HepG2 (cell line): ENCODE data around the gene CREB3. TPM values are rescaled to one million over a fixed set of nuclear protein-coding genes. Genes with fewer than 3 reads are reported as not detected.

Source experiments
- DPF2 ChIP-seq: sonication (generic); formaldehyde crosslinking; IDR thresholded peaks from 2 replicates; pipeline ENCODE4 v1.4.0; 2020; ENCODE audit warnings: mild to moderate bottlenecking, low read depth, missing genetic modification reagents, borderline replicate concordance
- HOXA3 ChIP-seq: sonication (generic); formaldehyde crosslinking; IDR thresholded peaks from 2 replicates; pipeline ENCODE4 v1.5.0; 2020; ENCODE audit warnings: missing genetic modification reagents
- MTA1 ChIP-seq: sonication (generic); formaldehyde crosslinking; IDR thresholded peaks from 2 replicates; pipeline ENCODE4 v1.4.0; 2020; ENCODE audit warnings: missing genetic modification reagents, mild to moderate bottlenecking, borderline replicate concordance
- SP2 ChIP-seq: sonication (generic); formaldehyde crosslinking; IDR thresholded peaks from 2 replicates; pipeline ENCODE4 v1.5.1; 2020; ENCODE audit warnings: mild to moderate bottlenecking, missing genetic modification reagents
- YEATS4 ChIP-seq: sonication (generic); formaldehyde crosslinking; IDR thresholded peaks from 2 replicates; pipeline ENCODE4 v1.4.0; 2020; ENCODE audit warnings: missing genetic modification reagents, borderline replicate concordance
- ZMYM2 ChIP-seq: sonication (generic); formaldehyde crosslinking; IDR thresholded peaks from 2 replicates; pipeline ENCODE4 v1.8.0; 2022; ENCODE audit warnings: mild to moderate bottlenecking, missing genetic modification reagents
- ZNF24 ChIP-seq: fragments of 450-650 bp; IDR thresholded peaks from 2 replicates; pipeline ENCODE4 v1.6.1; 2017; ENCODE audit warnings: antibody characterized with exemption, mild to moderate bottlenecking
- ZNF496 ChIP-seq: sonication (generic); formaldehyde crosslinking; IDR thresholded peaks from 2 replicates; pipeline ENCODE4 v1.8.1; 2023; ENCODE audit warnings: mild to moderate bottlenecking, moderate library complexity, missing genetic modification reagents; ENCODE audit not compliant: insufficient replicate concordance
- ZNF776 ChIP-seq: sonication (generic); formaldehyde crosslinking; IDR thresholded peaks from 2 replicates; pipeline ENCODE4 v1.4.0; 2020; ENCODE audit warnings: mild to moderate bottlenecking, missing genetic modification reagents
- polyA plus RNA-seq, 8 experiments: library from polyadenylated mRNA; depleted of rRNA in 3 of 8; stranded (reverse) in 7 of 8; unstranded in 1 of 8; fragments of >200 nt; fragmentation: Illumina TruSeq in 4 of 8; extraction: Trizol in 4 of 8; gene quantifications; 2 replicates each; pipeline versions ENCODE4 v1.2.1 to v1.2.3, GENCODE V29; 2011 to 2016; ENCODE audit warnings: low read depth in 4 of 8, missing spikeins in 1 of 8, mixed read lengths in 1 of 8; ENCODE audit not compliant: insufficient read depth in 1 of 8
- total RNA-seq, 5 experiments: library from RNA; depleted of rRNA; stranded (reverse); fragments of >200 nt; fragmentation: Illumina TruSeq; extraction: Trizol; gene quantifications; 2 replicates each; pipeline ENCODE4 v1.2.3, GENCODE V29; 2016; ENCODE audit warnings: low read depth in 1 of 5
- TF ChIP-seq, protein P1 (sequence below), 2 experiments: fragments of 450-650 bp in 1 of 2; sonication (generic) in 1 of 2; formaldehyde crosslinking in 1 of 2; IDR thresholded peaks; 2 replicates each; pipeline versions ENCODE4 v1.6.1 to v1.8.0; 2016 to 2022; ENCODE audit warnings: antibody characterized with exemption in 1 of 2, mild to moderate bottlenecking in 1 of 2, missing genetic modification reagents in 1 of 2
- TF ChIP-seq, protein P2 (sequence below): sonication (generic); formaldehyde crosslinking; IDR thresholded peaks from 2 replicates; pipeline ENCODE4 v1.4.0; 2020; ENCODE audit warnings: missing genetic modification reagents, mild to moderate bottlenecking, borderline replicate concordance
- TF ChIP-seq, protein P3 (sequence below): sonication (generic); formaldehyde crosslinking; IDR thresholded peaks from 2 replicates; pipeline ENCODE4 v1.5.0; 2020; ENCODE audit warnings: missing genetic modification reagents

Gene CREB3
- total and polyA plus RNA-seq, 2 of the 13 experiments (the other 11 are each of a cell fraction or from before 2014, with no cell fraction given) = 11.1 to 34.2 TPM

DNA sequence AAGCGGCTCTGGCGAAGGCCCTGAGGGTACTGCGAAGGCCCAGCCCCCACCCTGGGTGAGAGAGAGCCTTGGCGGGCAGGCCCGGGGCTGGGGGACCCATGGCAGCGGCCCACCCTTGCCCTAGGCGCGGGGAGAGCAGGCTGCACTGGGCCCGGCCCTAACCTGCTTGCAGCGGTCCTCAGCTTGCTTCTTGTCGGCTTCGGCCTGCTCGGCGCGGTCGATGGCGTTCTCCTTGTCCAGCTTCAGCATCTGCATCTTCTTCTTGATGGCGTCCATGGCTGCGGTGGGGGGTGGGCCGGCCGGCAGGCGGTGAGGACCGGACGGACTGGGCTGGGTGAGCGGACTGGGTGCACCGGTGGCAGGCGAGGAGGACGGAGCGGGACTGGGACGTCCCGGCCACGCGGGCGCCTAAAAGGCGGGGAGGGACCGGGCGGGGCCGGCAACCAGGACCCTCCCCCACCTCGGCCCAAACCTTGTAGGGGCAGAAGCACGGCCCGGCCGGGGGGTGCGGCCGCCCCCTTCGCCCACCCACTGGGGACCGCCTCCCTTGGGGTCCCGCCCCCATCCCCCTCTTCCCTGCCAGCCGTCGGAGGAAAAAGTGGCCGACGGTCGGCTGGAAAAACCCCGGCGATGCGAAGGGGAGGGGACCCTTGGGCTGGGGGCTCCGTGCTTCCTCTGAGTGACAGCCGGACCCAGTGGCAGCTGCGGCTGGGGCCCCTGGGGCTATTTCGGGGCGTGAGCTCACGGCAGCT is 42.7 kb upstream of the CREB3 start, which contains the start of gene TPM2 (continued):
- TF ChIP-seq ZMYM2 = no peak
- TF ChIP-seq DPF2 (CRISPR knock-in tag) = no peak
- TF ChIP-seq YEATS4 (CRISPR knock-in tag) = no peak
- 0 out of 2 replicates have a peak, but pooled peaks have one; percentile 14 for TF ChIP-seq HOXA3 (CRISPR knock-in tag)
- TF ChIP-seq, protein P1, sequence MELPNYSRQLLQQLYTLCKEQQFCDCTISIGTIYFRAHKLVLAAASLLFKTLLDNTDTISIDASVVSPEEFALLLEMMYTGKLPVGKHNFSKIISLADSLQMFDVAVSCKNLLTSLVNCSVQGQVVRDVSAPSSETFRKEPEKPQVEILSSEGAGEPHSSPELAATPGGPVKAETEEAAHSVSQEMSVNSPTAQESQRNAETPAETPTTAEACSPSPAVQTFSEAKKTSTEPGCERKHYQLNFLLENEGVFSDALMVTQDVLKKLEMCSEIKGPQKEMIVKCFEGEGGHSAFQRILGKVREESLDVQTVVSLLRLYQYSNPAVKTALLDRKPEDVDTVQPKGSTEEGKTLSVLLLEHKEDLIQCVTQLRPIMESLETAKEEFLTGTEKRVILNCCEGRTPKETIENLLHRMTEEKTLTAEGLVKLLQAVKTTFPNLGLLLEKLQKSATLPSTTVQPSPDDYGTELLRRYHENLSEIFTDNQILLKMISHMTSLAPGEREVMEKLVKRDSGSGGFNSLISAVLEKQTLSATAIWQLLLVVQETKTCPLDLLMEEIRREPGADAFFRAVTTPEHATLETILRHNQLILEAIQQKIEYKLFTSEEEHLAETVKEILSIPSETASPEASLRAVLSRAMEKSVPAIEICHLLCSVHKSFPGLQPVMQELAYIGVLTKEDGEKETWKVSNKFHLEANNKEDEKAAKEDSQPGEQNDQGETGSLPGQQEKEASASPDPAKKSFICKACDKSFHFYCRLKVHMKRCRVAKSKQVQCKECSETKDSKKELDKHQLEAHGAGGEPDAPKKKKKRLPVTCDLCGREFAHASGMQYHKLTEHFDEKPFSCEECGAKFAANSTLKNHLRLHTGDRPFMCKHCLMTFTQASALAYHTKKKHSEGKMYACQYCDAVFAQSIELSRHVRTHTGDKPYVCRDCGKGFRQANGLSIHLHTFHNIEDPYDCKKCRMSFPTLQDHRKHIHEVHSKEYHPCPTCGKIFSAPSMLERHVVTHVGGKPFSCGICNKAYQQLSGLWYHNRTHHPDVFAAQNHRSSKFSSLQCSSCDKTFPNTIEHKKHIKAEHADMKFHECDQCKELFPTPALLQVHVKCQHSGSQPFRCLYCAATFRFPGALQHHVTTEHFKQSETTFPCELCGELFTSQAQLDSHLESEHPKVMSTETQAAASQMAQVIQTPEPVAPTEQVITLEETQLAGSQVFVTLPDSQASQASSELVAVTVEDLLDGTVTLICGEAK (IDR thresholded peaks at IDR 0.05) = no peak
- TF ChIP-seq, protein P1 (CRISPR knock-in tag; IDR thresholded peaks at IDR 0.05) = no peak
- 0 out of 2 replicates have a peak, but pooled peaks have one; percentile 16 for TF ChIP-seq SP2 (CRISPR knock-in tag)
- TF ChIP-seq ZNF776 (CRISPR knock-in tag) = no peak
- TF ChIP-seq, protein P2, sequence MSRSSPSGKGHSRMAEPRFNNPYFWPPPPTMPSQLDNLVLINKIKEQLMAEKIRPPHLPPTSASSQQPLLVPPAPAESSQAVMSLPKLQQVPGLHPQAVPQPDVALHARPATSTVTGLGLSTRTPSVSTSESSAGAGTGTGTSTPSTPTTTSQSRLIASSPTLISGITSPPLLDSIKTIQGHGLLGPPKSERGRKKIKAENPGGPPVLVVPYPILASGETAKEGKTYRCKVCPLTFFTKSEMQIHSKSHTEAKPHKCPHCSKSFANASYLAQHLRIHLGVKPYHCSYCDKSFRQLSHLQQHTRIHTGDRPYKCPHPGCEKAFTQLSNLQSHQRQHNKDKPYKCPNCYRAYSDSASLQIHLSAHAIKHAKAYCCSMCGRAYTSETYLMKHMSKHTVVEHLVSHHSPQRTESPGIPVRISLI (CRISPR knock-in tag) = no peak
- 0 out of 2 replicates have a peak, but pooled peaks have one; percentile 7 for TF ChIP-seq MTA1 (CRISPR knock-in tag)
- no peak for TF ChIP-seq ZNF496 (CRISPR knock-in tag)
- TF ChIP-seq, protein P3, sequence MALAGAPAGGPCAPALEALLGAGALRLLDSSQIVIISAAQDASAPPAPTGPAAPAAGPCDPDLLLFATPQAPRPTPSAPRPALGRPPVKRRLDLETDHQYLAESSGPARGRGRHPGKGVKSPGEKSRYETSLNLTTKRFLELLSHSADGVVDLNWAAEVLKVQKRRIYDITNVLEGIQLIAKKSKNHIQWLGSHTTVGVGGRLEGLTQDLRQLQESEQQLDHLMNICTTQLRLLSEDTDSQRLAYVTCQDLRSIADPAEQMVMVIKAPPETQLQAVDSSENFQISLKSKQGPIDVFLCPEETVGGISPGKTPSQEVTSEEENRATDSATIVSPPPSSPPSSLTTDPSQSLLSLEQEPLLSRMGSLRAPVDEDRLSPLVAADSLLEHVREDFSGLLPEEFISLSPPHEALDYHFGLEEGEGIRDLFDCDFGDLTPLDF = no peak
- TF ChIP-seq ZNF24 = no peak
- TF ChIP-seq, all 625 proteins: peak for 5
